ENCODE data around the gene HID1. TPM values are rescaled to one million over a fixed set of nuclear protein-coding genes. Genes with fewer than 3 reads are reported as not detected.

HID1 gene
- total and polyA plus RNA-seq, 2 experiments from 2014 or later = 8.7 to 10.9 TPM

GRCh38 chr17:74925242-74925641, 47.3 kb downstream of the HID1 start:
- no peaks in the 10 kb centered on the region for H3K36me3 ChIP-seq (ENCODE audit: insufficient read depth)
- no peak for ATAC-seq
- H3K79me2 ChIP-seq (replicated peaks; ENCODE audit: insufficient read depth) = no peaks in the 10 kb centered on the region
- no peaks in the 10 kb centered on the region for H4K20me1 ChIP-seq (replicated peaks; ENCODE audit: insufficient read depth)
- H3K4me3 ChIP-seq = no peak overlapping the region
- no peak for TF ChIP-seq EZH2phosphoT487 (IDR thresholded peaks at IDR 0.05; ENCODE audit: unreplicated experiment)
- TF ChIP-seq ZNF114 (CRISPR knock-in tag; IDR thresholded peaks at IDR 0.05) = no peak
- TF ChIP-seq POLR2AphosphoS5 (IDR thresholded peaks at IDR 0.05; ENCODE audit: low read depth) = no peak
- TF ChIP-seq, protein P1, sequence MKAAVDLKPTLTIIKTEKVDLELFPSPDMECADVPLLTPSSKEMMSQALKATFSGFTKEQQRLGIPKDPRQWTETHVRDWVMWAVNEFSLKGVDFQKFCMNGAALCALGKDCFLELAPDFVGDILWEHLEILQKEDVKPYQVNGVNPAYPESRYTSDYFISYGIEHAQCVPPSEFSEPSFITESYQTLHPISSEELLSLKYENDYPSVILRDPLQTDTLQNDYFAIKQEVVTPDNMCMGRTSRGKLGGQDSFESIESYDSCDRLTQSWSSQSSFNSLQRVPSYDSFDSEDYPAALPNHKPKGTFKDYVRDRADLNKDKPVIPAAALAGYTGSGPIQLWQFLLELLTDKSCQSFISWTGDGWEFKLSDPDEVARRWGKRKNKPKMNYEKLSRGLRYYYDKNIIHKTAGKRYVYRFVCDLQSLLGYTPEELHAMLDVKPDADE (IDR thresholded peaks at IDR 0.05) = no peak
- TF ChIP-seq, protein P2, sequence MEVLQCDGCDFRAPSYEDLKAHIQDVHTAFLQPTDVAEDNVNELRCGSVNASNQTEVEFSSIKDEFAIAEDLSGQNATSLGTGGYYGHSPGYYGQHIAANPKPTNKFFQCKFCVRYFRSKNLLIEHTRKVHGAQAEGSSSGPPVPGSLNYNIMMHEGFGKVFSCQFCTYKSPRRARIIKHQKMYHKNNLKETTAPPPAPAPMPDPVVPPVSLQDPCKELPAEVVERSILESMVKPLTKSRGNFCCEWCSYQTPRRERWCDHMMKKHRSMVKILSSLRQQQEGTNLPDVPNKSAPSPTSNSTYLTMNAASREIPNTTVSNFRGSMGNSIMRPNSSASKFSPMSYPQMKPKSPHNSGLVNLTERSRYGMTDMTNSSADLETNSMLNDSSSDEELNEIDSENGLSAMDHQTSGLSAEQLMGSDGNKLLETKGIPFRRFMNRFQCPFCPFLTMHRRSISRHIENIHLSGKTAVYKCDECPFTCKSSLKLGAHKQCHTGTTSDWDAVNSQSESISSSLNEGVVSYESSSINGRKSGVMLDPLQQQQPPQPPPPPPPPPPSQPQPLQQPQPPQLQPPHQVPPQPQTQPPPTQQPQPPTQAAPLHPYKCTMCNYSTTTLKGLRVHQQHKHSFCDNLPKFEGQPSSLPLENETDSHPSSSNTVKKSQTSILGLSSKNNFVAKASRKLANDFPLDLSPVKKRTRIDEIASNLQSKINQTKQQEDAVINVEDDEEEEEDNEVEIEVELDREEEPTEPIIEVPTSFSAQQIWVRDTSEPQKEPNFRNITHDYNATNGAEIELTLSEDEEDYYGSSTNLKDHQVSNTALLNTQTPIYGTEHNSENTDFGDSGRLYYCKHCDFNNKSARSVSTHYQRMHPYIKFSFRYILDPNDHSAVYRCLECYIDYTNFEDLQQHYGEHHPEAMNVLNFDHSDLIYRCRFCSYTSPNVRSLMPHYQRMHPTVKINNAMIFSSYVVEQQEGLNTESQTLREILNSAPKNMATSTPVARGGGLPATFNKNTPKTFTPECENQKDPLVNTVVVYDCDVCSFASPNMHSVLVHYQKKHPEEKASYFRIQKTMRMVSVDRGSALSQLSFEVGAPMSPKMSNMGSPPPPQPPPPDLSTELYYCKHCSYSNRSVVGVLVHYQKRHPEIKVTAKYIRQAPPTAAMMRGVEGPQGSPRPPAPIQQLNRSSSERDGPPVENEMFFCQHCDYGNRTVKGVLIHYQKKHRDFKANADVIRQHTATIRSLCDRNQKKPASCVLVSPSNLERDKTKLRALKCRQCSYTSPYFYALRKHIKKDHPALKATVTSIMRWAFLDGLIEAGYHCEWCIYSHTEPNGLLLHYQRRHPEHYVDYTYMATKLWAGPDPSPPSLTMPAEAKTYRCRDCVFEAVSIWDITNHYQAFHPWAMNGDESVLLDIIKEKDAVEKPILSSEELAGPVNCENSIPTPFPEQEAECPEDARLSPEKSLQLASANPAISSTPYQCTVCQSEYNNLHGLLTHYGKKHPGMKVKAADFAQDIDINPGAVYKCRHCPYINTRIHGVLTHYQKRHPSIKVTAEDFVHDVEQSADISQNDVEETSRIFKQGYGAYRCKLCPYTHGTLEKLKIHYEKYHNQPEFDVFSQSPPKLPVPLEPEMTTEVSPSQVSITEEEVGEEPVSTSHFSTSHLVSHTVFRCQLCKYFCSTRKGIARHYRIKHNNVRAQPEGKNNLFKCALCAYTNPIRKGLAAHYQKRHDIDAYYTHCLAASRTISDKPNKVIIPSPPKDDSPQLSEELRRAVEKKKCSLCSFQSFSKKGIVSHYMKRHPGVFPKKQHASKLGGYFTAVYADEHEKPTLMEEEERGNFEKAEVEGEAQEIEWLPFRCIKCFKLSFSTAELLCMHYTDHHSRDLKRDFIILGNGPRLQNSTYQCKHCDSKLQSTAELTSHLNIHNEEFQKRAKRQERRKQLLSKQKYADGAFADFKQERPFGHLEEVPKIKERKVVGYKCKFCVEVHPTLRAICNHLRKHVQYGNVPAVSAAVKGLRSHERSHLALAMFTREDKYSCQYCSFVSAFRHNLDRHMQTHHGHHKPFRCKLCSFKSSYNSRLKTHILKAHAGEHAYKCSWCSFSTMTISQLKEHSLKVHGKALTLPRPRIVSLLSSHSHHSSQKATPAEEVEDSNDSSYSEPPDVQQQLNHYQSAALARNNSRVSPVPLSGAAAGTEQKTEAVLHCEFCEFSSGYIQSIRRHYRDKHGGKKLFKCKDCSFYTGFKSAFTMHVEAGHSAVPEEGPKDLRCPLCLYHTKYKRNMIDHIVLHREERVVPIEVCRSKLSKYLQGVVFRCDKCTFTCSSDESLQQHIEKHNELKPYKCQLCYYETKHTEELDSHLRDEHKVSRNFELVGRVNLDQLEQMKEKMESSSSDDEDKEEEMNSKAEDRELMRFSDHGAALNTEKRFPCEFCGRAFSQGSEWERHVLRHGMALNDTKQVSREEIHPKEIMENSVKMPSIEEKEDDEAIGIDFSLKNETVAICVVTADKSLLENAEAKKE (CRISPR knock-in tag; IDR thresholded peaks at IDR 0.05) = no peak
- TF ChIP-seq EZH2 (IDR thresholded peaks at IDR 0.05; ENCODE audit: low read depth, unreplicated experiment) = no peak
- TF ChIP-seq STAT1 (IDR thresholded peaks at IDR 0.05; ENCODE audit: unreplicated experiment) = no peak
- no peak for TF ChIP-seq ZNF331 (CRISPR knock-in tag; IDR thresholded peaks at IDR 0.05; ENCODE audit: low read depth)
- no peak for TF ChIP-seq JUNB (IDR thresholded peaks at IDR 0.05; ENCODE audit: unreplicated experiment)
- TF ChIP-seq NANOG (IDR thresholded peaks at IDR 0.05; ENCODE audit: borderline replicate concordance) = no peak
- TF ChIP-seq, protein P3, sequence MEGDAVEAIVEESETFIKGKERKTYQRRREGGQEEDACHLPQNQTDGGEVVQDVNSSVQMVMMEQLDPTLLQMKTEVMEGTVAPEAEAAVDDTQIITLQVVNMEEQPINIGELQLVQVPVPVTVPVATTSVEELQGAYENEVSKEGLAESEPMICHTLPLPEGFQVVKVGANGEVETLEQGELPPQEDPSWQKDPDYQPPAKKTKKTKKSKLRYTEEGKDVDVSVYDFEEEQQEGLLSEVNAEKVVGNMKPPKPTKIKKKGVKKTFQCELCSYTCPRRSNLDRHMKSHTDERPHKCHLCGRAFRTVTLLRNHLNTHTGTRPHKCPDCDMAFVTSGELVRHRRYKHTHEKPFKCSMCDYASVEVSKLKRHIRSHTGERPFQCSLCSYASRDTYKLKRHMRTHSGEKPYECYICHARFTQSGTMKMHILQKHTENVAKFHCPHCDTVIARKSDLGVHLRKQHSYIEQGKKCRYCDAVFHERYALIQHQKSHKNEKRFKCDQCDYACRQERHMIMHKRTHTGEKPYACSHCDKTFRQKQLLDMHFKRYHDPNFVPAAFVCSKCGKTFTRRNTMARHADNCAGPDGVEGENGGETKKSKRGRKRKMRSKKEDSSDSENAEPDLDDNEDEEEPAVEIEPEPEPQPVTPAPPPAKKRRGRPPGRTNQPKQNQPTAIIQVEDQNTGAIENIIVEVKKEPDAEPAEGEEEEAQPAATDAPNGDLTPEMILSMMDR (conservative IDR thresholded peaks at IDR 0.05; ENCODE audit: low read depth in 2 of 2) = no peak
- no peak overlapping the region for H3K27ac Mint-ChIP-seq
- no peaks in the 10 kb centered on the region for H3F3A ChIP-seq (replicated peaks; ENCODE audit: low read depth)
- no peak overlapping the region for H3K4me2 ChIP-seq
- H3K9me2 ChIP-seq (ENCODE audit: insufficient read depth) = no peaks in the 10 kb centered on the region
- H3K27ac ChIP-seq (ENCODE audit: low read depth) = no peak overlapping the region
- peaks cover 16% of the 10 kb centered on the region for H3K4me1 ChIP-seq (ENCODE audit: insufficient read depth)
- H3K27me3 ChIP-seq (ENCODE audit: insufficient read depth) = peaks cover 84% of the 10 kb centered on the region
- no peak overlapping the region for H2AFZ ChIP-seq
- no peaks in the 10 kb centered on the region for H3K9me3 Mint-ChIP-seq
- DNase-seq (ENCODE audit: low spot score) = no peak
- no peaks in the 10 kb centered on the region for H3K36me3 Mint-ChIP-seq (ENCODE audit: low read depth)
- peaks cover 70% of the 10 kb centered on the region for H3K27me3 Mint-ChIP-seq (ENCODE audit: insufficient read depth, low read depth, poor library complexity)
- H3K4me3 Mint-ChIP-seq = peak overlapping the region; percentile 70; the same call in 2 of the 3 replicates
- H3K4me1 Mint-ChIP-seq = peaks cover 7% of the 10 kb centered on the region

Measured in GM23338 (cell line).